Esophagus (tissue), 2 donors: ENCODE results near the gene GZF1. TPM values are rescaled to one million over a fixed set of nuclear protein-coding genes. Genes with fewer than 3 reads are reported as not detected.
A peak's percentile ranks its signal among the peaks of the same experiment; 100 is the strongest.
"Not testable (repeated sequence)": the region's sequence is repeated elsewhere in the genome, so short reads cannot be mapped to it uniquely, and the experiment has no call there.

Source experiments
- H3K27ac ChIP-seq, 2 donors: one replicate each; pipeline ENCODE4 v1.5.1; 2013; ENCODE audit warnings: low read depth in 2 of 2, mild to moderate bottlenecking in 2 of 2, inconsistent platforms in 1 of 2, low read length in 1 of 2, moderate library complexity in 1 of 2
- H3K27me3 ChIP-seq, 2 donors: one replicate each; pipeline ENCODE4 v1.6.1; 2013; ENCODE audit warnings: low read length in 2 of 2, control low read depth in 1 of 2, mild to moderate bottlenecking in 1 of 2; ENCODE audit not compliant: insufficient read depth in 2 of 2, control insufficient read depth in 1 of 2
- H3K36me3 ChIP-seq, 2 donors: one replicate each; pipeline ENCODE4 v1.6.1; 2013; ENCODE audit warnings: low read length in 1 of 2; ENCODE audit not compliant: control insufficient read depth in 2 of 2, insufficient read depth in 2 of 2
- H3K4me1 ChIP-seq, 2 donors: one replicate each; pipeline ENCODE4 v1.6.1; 2013; ENCODE audit warnings: low read length in 1 of 2; ENCODE audit not compliant: control insufficient read depth in 2 of 2, insufficient read depth in 2 of 2
- H3K4me3 ChIP-seq, 2 donors: one replicate each; pipeline ENCODE4 v1.5.1; 2013; ENCODE audit warnings: low read length in 2 of 2, mild to moderate bottlenecking in 2 of 2, low read depth in 1 of 2, moderate library complexity in 1 of 2
- H3K9me3 ChIP-seq, 2 donors: one replicate each; pipeline ENCODE4 v1.6.1; 2013; ENCODE audit warnings: mild to moderate bottlenecking in 2 of 2, low read depth in 1 of 2, low read length in 1 of 2, moderate library complexity in 1 of 2; ENCODE audit not compliant: control insufficient read depth in 2 of 2, insufficient read depth in 1 of 2
- WGBS, 2 donors: extraction: QIAGEN DNeasy Blood & Tissue Kit; methylation state at CpG; one replicate each; pipeline ENCODE4 v1.1.7; 2013; 5-methylcytosine and 5-hydroxymethylcytosine counted together
- polyA plus RNA-seq, 2 donors: library from polyadenylated mRNA; stranded (reverse); fragments of 200-250 nt; gene quantifications; one replicate each; pipeline ENCODE4 v1.2.3, GENCODE V29; 2013
- donor health status: healthy with polysubstance abuse.
- donor health status: Bipolar disorder and iron deficiency.

Gene GZF1
- polyA plus RNA-seq, 2 donors = 3.2 to 3.6 TPM

DNA sequence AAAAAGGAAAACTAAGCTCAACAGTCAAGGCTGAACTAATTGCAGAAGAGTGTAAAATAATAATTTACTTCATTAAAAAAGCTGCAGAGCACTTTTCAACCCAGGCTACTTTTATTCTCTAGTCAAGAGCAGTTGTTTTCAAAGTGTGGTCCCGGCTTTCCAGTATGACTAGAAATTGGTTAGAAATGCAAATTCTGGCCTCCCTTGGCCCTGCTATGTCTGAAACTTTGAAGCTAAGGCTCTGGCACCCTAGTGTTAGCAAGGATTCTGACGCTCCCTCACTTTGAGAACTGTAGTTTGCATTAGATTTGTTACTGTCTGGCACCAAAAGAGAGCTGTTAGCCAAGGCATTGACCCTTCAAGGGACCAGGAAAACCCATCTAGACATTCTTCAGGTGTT lies 20.9 kb upstream of the GZF1 start:
- no peaks in the 10 kb centered on the region for H3K27me3 ChIP-seq
- peaks cover 0 to 1% of the 10 kb centered on the region in 2 donors for H3K4me1 ChIP-seq
- H3K27ac ChIP-seq = no peak overlapping the region
- no peak overlapping the region for H3K4me3 ChIP-seq
- WGBS, 2 donors = 71 to 79% methylated on average over 2 of the region's 2 CpGs
- H3K9me3 ChIP-seq = no peaks in the 10 kb centered on the region
- no peaks in the 10 kb centered on the region for H3K36me3 ChIP-seq

DNA sequence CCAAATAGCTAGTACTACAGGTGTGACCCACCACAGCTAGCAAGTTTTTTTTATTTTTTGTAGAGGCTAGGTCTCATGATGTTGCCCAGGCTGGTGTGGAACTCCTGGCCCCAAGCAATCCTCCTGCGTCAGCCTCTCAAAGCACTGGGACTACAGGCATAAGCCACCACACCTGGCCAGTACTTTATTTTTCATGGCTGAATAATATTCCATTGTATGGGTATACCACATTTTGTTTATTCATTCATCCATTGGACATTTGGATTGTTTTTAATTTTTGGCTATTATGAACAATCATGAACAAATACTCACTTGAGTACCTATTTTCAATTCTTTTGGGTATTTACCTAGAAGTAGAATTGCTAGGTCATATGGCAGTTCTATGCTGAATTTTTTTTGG lies 18.4 kb upstream of the GZF1 start:
- no peak overlapping the region for H3K4me3 ChIP-seq
- H3K9me3 ChIP-seq = no peaks in the 10 kb centered on the region
- H3K4me1 ChIP-seq = peaks cover 0 to 3% of the 10 kb centered on the region in 2 donors
- H3K36me3 ChIP-seq = no peaks in the 10 kb centered on the region
- WGBS, 2 donors = 94 to 100% methylated on average over 1 of the region's 1 CpG
- no peaks in the 10 kb centered on the region for H3K27me3 ChIP-seq
- no peak overlapping the region for H3K27ac ChIP-seq

DNA sequence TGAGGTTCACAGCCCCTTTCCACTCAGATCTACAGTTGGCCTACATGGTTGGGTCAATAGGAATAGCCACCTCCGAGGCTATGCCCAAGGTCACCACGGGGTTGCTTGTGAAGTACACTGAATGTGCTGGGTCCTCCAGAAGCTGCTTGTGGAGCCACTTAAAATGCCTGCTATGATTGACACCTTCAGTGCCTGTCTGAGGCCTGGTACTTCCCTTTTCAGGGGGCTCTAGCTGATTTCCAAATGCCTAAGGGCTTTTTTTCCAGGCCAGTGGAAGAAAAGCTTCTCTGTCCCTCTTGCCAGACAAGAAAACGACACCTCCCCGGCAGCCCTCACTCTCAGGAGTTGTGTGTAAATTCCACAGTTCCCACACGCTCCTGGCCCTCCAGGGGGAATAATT lies 17.6 kb upstream of the GZF1 start:
- WGBS, 2 donors = 75 to 80% methylated on average over 5 of the region's 5 CpGs
- no peaks in the 10 kb centered on the region for H3K9me3 ChIP-seq
- H3K4me3 ChIP-seq = no peak overlapping the region
- no peaks in the 10 kb centered on the region for H3K36me3 ChIP-seq
- no peak overlapping the region for H3K27ac ChIP-seq
- H3K4me1 ChIP-seq = peaks cover 0 to 3% of the 10 kb centered on the region in 2 donors
- H3K27me3 ChIP-seq = no peaks in the 10 kb centered on the region

DNA sequence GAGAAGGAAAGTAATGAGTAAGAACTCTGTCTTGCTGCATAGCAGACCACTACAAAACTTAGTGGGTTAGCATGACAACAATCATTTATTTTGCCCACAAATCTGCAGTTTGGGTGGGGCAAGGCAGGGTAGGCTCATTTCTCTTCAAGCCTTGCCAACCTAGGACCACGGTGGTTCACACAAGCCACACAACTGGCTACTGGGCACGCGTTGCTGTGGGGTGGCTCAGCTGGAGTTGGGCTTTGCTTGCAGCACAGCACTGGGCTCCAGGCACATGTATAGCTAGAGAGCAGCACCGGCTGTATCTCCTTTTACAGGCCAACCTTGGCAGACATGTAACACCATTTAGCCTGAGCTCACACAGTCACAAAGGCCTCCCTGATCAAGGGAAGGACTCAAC lies 16.0 kb upstream of the GZF1 start:
- no peaks in the 10 kb centered on the region for H3K36me3 ChIP-seq
- WGBS, 2 donors = 85 to 93% methylated on average over 4 of the region's 4 CpGs

DNA sequence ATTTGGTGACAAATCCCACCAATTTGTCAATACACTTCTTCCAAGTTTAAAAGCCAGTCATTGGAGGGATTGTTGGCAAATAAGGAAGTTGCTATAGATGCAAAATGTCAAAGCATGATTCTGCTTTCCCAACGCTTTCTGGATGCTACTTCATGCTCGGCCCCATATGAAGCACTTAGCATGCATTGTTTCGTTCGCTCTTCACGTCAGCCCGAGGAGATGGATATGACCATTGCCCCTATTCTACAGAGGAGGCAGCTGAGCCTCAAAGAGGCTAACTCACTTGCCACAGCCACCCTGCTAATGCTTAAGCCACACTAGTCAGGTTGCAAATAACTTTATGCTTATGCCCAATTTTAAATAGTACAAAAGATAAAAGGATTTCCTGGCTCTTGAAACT lies 14.2 kb upstream of the GZF1 start:
- Histone ChIP-seq H3K4me3 (no peak overlapping the region), H3K4me1 (peaks cover 0 to 3% of the 10 kb centered on the region in 2 donors), H3K27ac (no peak overlapping the region), H3K36me3 (no peaks in the 10 kb centered on the region), H3K27me3 (no peaks in the 10 kb centered on the region), H3K9me3 (no peaks in the 10 kb centered on the region)
- 91 to 95% methylated on average over 6 of the region's 6 CpGs for WGBS, 2 donors

More for the DNA sequence above, 16.0 kb upstream of the GZF1 start:
- Histone ChIP-seq H3K27ac (no peak overlapping the region), H3K4me1 (peaks cover 0 to 3% of the 10 kb centered on the region in 2 donors), H3K9me3 (no peaks in the 10 kb centered on the region), H3K4me3 (no peak overlapping the region), H3K27me3 (no peaks in the 10 kb centered on the region)

DNA sequence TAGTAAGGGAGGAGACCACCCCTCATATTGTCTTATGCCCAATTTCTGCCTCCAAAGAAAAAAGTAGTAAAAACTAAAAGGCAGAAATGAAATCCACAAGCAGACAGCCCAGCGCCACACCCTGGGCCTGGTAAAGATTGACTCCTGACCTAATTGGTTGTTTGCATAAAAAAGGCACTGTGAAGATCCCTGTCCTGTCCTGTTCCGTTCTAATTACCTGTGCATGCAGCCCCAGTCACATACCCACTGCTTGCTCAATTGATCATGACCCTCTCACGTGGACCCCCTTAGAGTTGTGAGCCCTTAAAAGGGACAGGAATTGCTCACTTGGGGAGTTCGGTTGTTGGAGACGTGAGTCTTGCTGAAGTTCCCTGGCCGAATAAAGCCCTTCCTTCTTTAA lies 13.5 kb upstream of the GZF1 start:
- not testable (repeated sequence) for H3K4me3 ChIP-seq, H3K9me3 ChIP-seq, H3K4me1 ChIP-seq, H3K27me3 ChIP-seq, H3K36me3 ChIP-seq, H3K27ac ChIP-seq
- WGBS, 2 donors = 89 to 93% methylated on average over 6 of the region's 6 CpGs

DNA sequence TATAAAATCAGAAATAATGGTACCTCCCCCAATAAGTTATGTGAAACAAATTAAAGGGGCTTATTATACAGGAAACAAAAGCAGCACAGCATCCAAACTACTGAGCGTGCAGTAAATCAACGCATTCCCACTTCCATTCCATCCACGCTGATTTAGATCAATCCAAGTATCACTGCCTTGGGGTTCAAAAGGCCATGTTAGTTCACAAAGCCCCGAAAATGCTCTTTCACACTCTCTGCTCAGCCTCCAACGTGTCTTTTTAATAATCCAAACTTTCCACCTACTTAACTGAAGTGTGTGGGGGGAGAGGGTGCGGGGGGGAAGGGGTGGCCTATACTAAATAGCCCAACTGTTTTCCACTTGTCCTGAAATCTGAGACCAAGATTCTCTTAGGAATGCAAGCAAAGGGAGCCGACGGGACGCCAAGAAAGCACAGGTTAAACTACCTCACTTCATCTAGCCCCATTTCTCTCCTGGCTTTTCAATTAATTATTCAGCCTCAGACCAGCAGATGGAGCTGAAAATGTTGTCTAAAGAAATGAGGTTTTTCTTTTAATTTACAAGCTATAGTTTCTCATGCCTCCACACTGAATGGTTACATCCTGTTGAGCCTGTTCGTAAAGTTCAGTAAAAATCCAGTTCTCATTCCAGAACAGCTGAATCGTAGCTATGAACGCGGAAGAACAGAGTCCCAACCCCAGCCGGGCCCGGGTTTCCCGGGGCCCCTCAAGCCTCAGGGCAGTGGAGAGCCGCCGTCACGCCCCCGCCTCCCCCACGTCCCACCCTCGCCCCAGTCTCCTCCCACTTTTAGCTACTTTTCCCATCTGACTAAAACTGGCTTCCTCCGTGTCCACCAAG lies 12.4 kb upstream of the GZF1 start:
- no peaks in the 10 kb centered on the region for H3K9me3 ChIP-seq
- H3K27me3 ChIP-seq = no peaks in the 10 kb centered on the region
- H3K27ac ChIP-seq = peak overlapping the region; percentile 98 to 100
- peak overlapping the region; percentile 79 to 90 for H3K4me3 ChIP-seq
- 5 to 7% methylated on average over 23 of the region's 23 CpGs for WGBS, 2 donors
- H3K36me3 ChIP-seq = peaks cover under 1 to 6% of the 10 kb centered on the region in 2 donors
- H3K4me1 ChIP-seq = peaks cover 0 to 3% of the 10 kb centered on the region in 2 donors

DNA sequence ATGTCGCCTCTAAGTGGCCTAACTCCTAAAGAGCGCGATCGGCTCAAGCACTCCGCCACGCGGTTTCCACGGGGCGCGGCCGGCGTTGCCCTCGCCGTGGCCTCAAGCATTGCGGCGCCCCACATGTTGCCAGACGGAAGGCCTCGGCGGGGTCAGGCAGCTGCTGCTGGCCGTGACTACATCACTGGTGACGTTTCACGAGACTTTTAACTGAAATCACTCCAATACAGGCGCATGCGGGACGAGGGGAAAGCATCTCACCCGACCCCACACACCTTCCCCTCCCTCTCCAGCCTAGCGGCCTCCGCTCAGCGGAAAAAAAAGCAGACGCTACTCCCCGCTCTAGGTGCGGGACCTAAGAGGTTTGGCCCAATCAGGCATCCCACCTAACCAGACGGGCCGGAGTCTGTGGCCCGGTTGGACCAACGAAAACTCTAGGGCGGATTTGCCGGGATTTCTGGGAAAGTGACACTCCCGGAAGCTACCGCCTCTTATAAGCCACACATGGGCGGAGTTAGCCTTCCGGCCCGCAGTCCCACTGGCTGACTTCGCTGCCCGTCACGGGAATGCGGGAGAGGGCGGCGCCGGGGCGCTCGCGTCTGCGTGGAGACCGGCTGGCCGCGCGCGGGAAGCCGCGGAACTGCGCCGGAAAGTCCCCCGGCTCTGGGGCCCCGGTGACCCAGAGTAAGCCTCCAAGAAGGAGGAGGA lies 11.6 kb upstream of the GZF1 start, which contains the start of gene NXT1:
TSS of gene NXT1 (plus strand) at position 596 of the 708 bp plus-strand sequence. CDS start 3,251 bp downstream, outside the sequence.
- Histone ChIP-seq H3K36me3 (peaks cover 3 to 9% of the 10 kb centered on the region in 2 donors), H3K4me1 (peaks cover 0 to 3% of the 10 kb centered on the region in 2 donors), H3K4me3 (peak within 1 kb of the TSS; percentile 79 to 90), H3K27ac (peak within 1 kb of the TSS; percentile 98 to 100), H3K27me3 (no peaks in the 10 kb centered on the region), H3K9me3 (no peaks in the 10 kb centered on the region)
- WGBS, 2 donors = 0 to 1% methylated on average over 65 of the region's 65 CpGs

DNA sequence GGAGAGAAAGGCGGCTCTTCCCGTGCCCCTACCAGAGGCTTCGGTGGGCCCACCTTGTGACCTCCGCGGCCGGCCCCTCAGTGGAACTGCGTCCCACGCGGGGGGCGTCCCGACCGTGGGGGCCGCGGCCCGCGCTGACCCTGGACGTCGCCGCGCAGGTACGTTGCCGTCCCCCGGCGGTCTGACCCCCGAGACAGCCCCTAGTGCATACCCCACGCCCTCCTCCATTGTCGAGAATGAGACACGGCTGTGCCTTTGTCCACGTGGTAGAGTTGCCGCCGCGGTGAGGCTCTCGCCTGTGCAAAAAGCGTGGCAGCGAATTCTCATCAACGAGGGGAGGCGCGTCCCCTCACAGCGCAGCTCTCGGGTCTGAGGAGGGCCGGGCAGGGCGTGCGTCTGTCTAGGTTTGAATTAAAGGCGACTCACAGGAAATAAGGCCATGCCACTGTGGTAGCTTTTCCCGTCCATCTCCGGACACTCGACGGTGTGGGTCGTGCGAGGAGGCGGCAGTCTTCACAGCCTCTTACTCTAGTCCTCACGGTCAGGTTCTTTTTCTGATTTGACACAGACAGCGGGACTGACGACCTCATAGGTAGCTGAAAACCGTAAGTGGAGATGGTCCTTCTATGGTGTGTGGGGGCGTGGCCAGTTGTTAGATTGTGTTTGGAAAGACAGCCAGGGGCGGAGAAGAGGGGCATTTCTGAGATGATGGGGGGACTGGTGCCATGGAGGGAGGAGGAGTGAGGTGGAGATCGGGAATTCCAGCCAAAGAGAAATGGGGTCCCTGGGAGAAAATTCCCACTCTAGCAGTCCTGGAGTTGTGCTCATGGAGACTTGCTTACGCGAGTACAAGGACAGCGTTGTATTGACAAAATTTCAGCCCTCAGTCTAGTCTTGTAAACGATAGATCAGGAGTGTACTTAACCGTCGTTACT lies 10.8 kb upstream of the GZF1 start:
- Histone ChIP-seq H3K27me3 (no peaks in the 10 kb centered on the region), H3K36me3 (peaks cover 3 to 9% of the 10 kb centered on the region in 2 donors), H3K4me1 (peaks cover 0 to under 1% of the 10 kb centered on the region in 2 donors), H3K4me3 (peak overlapping the region; percentile 79 to 90), H3K27ac (peak overlapping the region; percentile 84 to 95), H3K9me3 (no peaks in the 10 kb centered on the region)
- 1 to 2% methylated on average over 59 to 64 of the region's 64 CpGs for WGBS, 2 donors
